Measurements from ENCODE around the gene LRRC46. TPM values are rescaled to one million over a fixed set of nuclear protein-coding genes. Genes with fewer than 3 reads are reported as not detected.
A peak's percentile ranks its signal among the peaks of the same experiment; 100 is the strongest.

The LRRC46 gene
- total and polyA plus RNA-seq, 9 of the 15 experiments (the other 6 are each of a cell fraction or from before 2014, with no cell fraction given): 0.39 to 1.4 (median 0.53) TPM; not detected in 1

DNA sequence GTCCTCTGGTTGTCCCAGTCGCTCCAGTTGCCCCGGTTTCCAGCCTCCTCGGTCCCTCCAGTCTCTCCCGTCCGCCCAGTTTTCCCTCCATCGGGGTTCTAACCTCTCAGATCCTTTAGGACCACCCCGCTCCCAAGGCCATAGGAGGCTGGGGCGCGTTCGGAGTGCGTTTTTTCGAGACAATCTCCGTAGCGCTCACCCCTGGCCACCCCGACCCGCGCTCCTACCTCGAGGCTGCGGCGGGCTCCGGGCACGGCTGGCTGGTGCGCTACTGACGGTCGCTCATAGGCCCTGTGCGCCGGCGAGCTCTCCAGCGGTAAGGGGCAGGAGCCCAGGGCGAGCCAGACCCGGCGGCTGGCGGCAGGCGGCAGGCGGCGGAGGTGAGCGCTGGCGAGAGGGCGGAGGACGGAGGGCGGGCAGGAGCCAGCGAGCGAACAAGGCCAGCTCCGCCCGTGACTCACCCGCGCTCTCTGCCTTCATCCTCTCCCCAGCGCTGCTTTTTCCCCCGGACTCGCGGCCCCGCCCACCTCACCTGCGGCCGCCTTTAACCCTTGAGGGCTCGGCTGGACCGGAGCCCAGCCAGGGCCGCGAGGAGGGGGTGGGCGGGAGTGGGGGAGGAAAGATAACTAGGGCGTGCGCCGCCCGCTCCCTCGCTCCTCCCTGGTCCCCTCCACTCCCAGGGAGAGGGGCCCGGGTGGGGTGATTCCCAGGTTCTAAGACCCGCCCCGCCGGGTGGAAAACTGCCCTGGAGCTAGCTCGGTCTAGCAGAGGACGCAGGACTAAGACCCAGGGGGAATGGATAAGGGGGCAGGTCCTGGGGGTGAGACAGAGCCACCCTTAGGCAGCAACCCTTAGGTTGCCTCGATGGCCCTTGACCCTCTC, 19.5 kb downstream of the LRRC46 start, which contains the start of gene SP6:
Gene SP6, minus strand, starts transcription at position 472 of the 882 bp plus-strand sequence. CDS start 2,734 bp downstream, outside the sequence.
- no peaks in the 10 kb centered on the region for H3K9me1 ChIP-seq (ENCODE audit: control insufficient read depth, insufficient read depth, low read length)
- H3K27ac ChIP-seq (ENCODE audit: extremely low read depth, low read depth, low read length): peak within 1 kb of the TSS; percentile 65
- H3K36me3 ChIP-seq (ENCODE audit: control insufficient read depth, insufficient read depth, low read length): no peaks in the 10 kb centered on the region; the same call in 2 of the 3 replicates
- TSS peak; percentile 53 for BruUV-seq (replicated peaks)
- H3K4me3 ChIP-seq: peak within 1 kb of the TSS; percentile 43
- H3K27me3 ChIP-seq (ENCODE audit: control insufficient read depth in 2 of 2, insufficient read depth in 2 of 2, low read length in 2 of 2): peaks cover 0 to 2% of the 10 kb centered on the region in 2 experiments; a peak in 1 of 5 replicates
- DNase-seq (ENCODE audit: extremely low read depth in 1 of 4, low spot score in 3 of 4): peak; percentile 89 to 93 (median 92)
- in situ Hi-C loops (cut with MboI): no loop called here
- FAIRE-seq: peak; percentile 77
- 4% methylated on average over 44 of the region's 71 CpGs for WGBS (ENCODE audit: insufficient coverage, low coverage, missing lambda C conversion rate)
- peak within 1 kb of the TSS; percentile 68 to 92 for H3K9ac ChIP-seq (ENCODE audit: insufficient read depth in 1 of 2, low read depth in 2 of 2, low read length in 2 of 2)
- intact Hi-C loops (cut with micrococcal nuclease): no loop called here
- no peaks in the 10 kb centered on the region for H4K20me1 ChIP-seq (replicated peaks; ENCODE audit: control insufficient read depth, insufficient read depth, low read length)
- ATAC-seq: peak; percentile 94
- H3K4me1 ChIP-seq (replicated peaks in 1 of 2; ENCODE audit: control insufficient read depth in 2 of 2, insufficient read depth in 2 of 2, low read length in 2 of 2): peaks cover 33 to 45% of the 10 kb centered on the region in 2 experiments; a peak in 4 of 5 replicates
- peak within 1 kb of the TSS; percentile 79 for H2AFZ ChIP-seq (ENCODE audit: low read depth, low read length)
- H3K79me2 ChIP-seq (ENCODE audit: control insufficient read depth, insufficient read depth, low read length): peaks cover 18% of the 10 kb centered on the region
- ChIA-PET POLR2A (interaction anchor here (0.6 to 2.2 kb wide), 9 partner anchors 9 to 132 kb away, joined by 3 to 10 read pairs (median 3); partner anchors contain the start of gene SP2), CTCF (ENCODE audit: low intra/inter-chr PET ratio) (interaction anchor here (1.6 kb wide), 1 partner anchor 39 kb away, joined by 11 read pairs; no protein-coding TSS in a partner anchor)
- no peaks in the 10 kb centered on the region for H3K9me3 ChIP-seq (replicated peaks; ENCODE audit: control insufficient read depth, insufficient read depth, low read depth, low read length)
- H3K4me2 ChIP-seq (ENCODE audit: insufficient read depth, low read length): peak within 1 kb of the TSS; percentile 86
- TF ChIP-seq, protein P1, sequence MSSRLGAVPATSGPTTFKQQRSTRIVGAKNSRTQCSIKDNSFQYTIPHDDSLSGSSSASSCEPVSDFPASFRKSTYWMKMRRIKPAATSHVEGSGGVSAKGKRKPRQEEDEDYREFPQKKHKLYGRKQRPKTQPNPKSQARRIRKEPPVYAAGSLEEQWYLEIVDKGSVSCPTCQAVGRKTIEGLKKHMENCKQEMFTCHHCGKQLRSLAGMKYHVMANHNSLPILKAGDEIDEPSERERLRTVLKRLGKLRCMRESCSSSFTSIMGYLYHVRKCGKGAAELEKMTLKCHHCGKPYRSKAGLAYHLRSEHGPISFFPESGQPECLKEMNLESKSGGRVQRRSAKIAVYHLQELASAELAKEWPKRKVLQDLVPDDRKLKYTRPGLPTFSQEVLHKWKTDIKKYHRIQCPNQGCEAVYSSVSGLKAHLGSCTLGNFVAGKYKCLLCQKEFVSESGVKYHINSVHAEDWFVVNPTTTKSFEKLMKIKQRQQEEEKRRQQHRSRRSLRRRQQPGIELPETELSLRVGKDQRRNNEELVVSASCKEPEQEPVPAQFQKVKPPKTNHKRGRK (tag; IDR thresholded peaks at IDR 0.05): no peak
- TF ChIP-seq E2F3 (CRISPR knock-in tag; IDR thresholded peaks at IDR 0.05) (no peak), MED1 (CRISPR knock-in tag; IDR thresholded peaks at IDR 0.05; ENCODE audit: borderline replicate concordance) (no peak), ELF4 (CRISPR knock-in tag; IDR thresholded peaks at IDR 0.05) (no peak), RBBP5 (IDR thresholded peaks at IDR 0.05; ENCODE audit: borderline replicate concordance, insufficient read depth, low read length, poor library complexity, severe bottlenecking) (peak; percentile 48), ZNF778 (CRISPR knock-in tag; IDR thresholded peaks at IDR 0.05) (no peak), POLR2A (conservative IDR thresholded peaks at IDR 0.05) (peak; percentile 60), RBM17 (IDR thresholded peaks at IDR 0.05; ENCODE audit: borderline replicate concordance, low read depth, low read length) (no peak), FOXM1 (IDR thresholded peaks at IDR 0.05; ENCODE audit: low read depth) (no peak), FOXM1 (CRISPR knock-in tag; IDR thresholded peaks at IDR 0.05; ENCODE audit: low read depth) (no peak), PTRF (tag; IDR thresholded peaks at IDR 0.05) (no peak), DACH1 (IDR thresholded peaks at IDR 0.05; ENCODE audit: partially characterized antibody) (no peak), POLR2H (tag; IDR thresholded peaks at IDR 0.05; ENCODE audit: low read depth) (no peak; the same call in 1 of the 2 replicates)
- TF ChIP-seq, protein P2, sequence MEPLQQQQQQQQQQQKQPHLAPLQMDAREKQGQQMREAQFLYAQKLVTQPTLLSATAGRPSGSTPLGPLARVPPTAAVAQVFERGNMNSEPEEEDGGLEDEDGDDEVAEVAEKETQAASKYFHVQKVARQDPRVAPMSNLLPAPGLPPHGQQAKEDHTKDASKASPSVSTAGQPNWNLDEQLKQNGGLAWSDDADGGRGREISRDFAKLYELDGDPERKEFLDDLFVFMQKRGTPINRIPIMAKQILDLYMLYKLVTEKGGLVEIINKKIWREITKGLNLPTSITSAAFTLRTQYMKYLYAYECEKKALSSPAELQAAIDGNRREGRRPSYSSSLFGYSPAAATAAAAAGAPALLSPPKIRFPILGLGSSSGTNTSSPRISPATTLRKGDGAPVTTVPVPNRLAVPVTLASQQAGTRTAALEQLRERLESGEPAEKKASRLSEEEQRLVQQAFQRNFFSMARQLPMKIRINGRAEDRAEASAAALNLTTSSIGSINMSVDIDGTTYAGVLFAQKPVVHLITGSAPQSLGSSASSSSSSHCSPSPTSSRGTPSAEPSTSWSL (CRISPR knock-in tag; IDR thresholded peaks at IDR 0.05; ENCODE audit: borderline replicate concordance): no peak
- TF ChIP-seq, protein P3, sequence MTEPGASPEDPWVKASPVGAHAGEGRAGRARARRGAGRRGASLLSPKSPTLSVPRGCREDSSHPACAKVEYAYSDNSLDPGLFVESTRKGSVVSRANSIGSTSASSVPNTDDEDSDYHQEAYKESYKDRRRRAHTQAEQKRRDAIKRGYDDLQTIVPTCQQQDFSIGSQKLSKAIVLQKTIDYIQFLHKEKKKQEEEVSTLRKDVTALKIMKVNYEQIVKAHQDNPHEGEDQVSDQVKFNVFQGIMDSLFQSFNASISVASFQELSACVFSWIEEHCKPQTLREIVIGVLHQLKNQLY (CRISPR knock-in tag; conservative IDR thresholded peaks at IDR 0.05): no peak
- TF ChIP-seq, protein P4, sequence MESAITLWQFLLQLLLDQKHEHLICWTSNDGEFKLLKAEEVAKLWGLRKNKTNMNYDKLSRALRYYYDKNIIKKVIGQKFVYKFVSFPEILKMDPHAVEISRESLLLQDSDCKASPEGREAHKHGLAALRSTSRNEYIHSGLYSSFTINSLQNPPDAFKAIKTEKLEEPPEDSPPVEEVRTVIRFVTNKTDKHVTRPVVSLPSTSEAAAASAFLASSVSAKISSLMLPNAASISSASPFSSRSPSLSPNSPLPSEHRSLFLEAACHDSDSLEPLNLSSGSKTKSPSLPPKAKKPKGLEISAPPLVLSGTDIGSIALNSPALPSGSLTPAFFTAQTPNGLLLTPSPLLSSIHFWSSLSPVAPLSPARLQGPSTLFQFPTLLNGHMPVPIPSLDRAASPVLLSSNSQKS (CRISPR knock-in tag; IDR thresholded peaks at IDR 0.05): no peak
